ENCODE results near the gene MTG2. TPM values are rescaled to one million over a fixed set of nuclear protein-coding genes. Genes with fewer than 3 reads are reported as not detected.

The MTG2 gene
- polyA plus RNA-seq, 1 of the 3 experiments (the other 2 are of a cell fraction): 42.9 TPM

DNA sequence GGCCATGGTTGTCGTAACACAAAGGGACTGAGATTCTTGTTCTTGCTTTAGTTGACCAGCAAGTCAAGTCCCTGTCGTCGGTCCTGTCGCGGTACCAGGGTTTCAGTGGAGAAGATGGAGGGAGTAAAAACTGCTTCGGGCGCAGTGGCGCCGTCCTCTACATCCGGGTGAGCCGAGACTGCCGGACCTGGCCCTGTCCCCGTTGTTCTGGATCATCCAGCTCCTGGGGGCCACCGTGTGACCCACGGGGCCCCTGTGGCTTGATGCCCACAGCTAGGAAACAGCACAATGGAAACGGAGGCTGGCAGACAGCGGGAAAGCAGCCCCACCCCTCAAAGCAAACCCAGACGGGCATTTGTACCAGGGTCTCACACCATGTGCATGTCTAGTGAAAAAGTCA lies 15.0 kb downstream of the MTG2 start:
- 98% methylated on average over 14 of the region's 18 CpGs for WGBS (ENCODE audit: low lambda C conversion rate)
- H3K9me3 ChIP-seq: no peaks in the 10 kb centered on the region
- H3K27ac ChIP-seq (ENCODE audit: low read depth in 2 of 2, low read length in 1 of 2): no peak overlapping the region
- H3K27me3 ChIP-seq (ENCODE audit: insufficient read depth): no peaks in the 10 kb centered on the region
- H3K4me2 ChIP-seq: no peak overlapping the region
- H2AFZ ChIP-seq (ENCODE audit: low read depth): no peak overlapping the region
- no peak overlapping the region for H3K4me3 ChIP-seq (ENCODE audit: low read depth in 2 of 2, low read length in 1 of 2)
- no peaks in the 10 kb centered on the region for H3F3A ChIP-seq (replicated peaks; ENCODE audit: insufficient read depth)
- no peaks in the 10 kb centered on the region for H3K4me1 ChIP-seq (ENCODE audit: control insufficient read depth in 1 of 2, insufficient read depth in 2 of 2, low read depth in 1 of 2, low read length in 1 of 2)
- POLR2A ChIA-PET: interaction anchor here (0.6 kb wide), 1 partner anchor 26 kb away, joined by 3 read pairs; no protein-coding TSS in a partner anchor
- H3K9me2 ChIP-seq: no peaks in the 10 kb centered on the region
- no peaks in the 10 kb centered on the region for H4K20me1 ChIP-seq (ENCODE audit: insufficient read depth)
- TF ChIP-seq POLR2AphosphoS5 (IDR thresholded peaks at IDR 0.05; ENCODE audit: low read depth, low read length) (no peak), EZH2phosphoT487 (IDR thresholded peaks at IDR 0.05; ENCODE audit: borderline replicate concordance, low read depth) (no peak), RXRA (IDR thresholded peaks at IDR 0.05; ENCODE audit: borderline replicate concordance, low read depth) (no peak), JUND (IDR thresholded peaks at IDR 0.05) (no peak), RCOR1 (IDR thresholded peaks at IDR 0.05; ENCODE audit: low read length) (no peak), GATA2 (CRISPR knock-in tag; IDR thresholded peaks at IDR 0.05) (no peak), YY1 (IDR thresholded peaks at IDR 0.05; ENCODE audit: low read depth) (no peak), MEF2A (IDR thresholded peaks at IDR 0.05; ENCODE audit: borderline replicate concordance, low read depth) (no peak), CHD2 (IDR thresholded peaks at IDR 0.05; ENCODE audit: low read length, partially characterized antibody) (no peak), RFX5 (IDR thresholded peaks at IDR 0.05; ENCODE audit: low read length) (no peak)
- TF ChIP-seq, protein P1, sequence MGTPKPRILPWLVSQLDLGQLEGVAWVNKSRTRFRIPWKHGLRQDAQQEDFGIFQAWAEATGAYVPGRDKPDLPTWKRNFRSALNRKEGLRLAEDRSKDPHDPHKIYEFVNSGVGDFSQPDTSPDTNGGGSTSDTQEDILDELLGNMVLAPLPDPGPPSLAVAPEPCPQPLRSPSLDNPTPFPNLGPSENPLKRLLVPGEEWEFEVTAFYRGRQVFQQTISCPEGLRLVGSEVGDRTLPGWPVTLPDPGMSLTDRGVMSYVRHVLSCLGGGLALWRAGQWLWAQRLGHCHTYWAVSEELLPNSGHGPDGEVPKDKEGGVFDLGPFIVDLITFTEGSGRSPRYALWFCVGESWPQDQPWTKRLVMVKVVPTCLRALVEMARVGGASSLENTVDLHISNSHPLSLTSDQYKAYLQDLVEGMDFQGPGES (IDR thresholded peaks at IDR 0.05; ENCODE audit: low read depth, low read length): no peak
- TF ChIP-seq, protein P2, sequence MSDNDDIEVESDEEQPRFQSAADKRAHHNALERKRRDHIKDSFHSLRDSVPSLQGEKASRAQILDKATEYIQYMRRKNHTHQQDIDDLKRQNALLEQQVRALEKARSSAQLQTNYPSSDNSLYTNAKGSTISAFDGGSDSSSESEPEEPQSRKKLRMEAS (IDR thresholded peaks at IDR 0.05; ENCODE audit: low read depth): no peak
- TF ChIP-seq, protein P3, sequence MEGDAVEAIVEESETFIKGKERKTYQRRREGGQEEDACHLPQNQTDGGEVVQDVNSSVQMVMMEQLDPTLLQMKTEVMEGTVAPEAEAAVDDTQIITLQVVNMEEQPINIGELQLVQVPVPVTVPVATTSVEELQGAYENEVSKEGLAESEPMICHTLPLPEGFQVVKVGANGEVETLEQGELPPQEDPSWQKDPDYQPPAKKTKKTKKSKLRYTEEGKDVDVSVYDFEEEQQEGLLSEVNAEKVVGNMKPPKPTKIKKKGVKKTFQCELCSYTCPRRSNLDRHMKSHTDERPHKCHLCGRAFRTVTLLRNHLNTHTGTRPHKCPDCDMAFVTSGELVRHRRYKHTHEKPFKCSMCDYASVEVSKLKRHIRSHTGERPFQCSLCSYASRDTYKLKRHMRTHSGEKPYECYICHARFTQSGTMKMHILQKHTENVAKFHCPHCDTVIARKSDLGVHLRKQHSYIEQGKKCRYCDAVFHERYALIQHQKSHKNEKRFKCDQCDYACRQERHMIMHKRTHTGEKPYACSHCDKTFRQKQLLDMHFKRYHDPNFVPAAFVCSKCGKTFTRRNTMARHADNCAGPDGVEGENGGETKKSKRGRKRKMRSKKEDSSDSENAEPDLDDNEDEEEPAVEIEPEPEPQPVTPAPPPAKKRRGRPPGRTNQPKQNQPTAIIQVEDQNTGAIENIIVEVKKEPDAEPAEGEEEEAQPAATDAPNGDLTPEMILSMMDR (IDR thresholded peaks at IDR 0.05): no peak
- no peak for DNase-seq
- peaks cover 22 to 60% of the 10 kb centered on the region in 2 experiments for H3K36me3 ChIP-seq (replicated peaks in 1 of 2; ENCODE audit: control insufficient read depth in 1 of 2, insufficient read depth in 2 of 2, low read length in 1 of 2)
- CTCF ChIA-PET: interaction anchor here (0.7 to 1.8 kb wide), 4 partner anchors 41 to 187 kb away, joined by 3 to 5 read pairs (median 3); no protein-coding TSS in a partner anchor
- H3K9ac ChIP-seq: no peak overlapping the region
- no peaks in the 10 kb centered on the region; the same call in 1 of the 2 replicates for H3K79me2 ChIP-seq (ENCODE audit: insufficient read depth)

DNA sequence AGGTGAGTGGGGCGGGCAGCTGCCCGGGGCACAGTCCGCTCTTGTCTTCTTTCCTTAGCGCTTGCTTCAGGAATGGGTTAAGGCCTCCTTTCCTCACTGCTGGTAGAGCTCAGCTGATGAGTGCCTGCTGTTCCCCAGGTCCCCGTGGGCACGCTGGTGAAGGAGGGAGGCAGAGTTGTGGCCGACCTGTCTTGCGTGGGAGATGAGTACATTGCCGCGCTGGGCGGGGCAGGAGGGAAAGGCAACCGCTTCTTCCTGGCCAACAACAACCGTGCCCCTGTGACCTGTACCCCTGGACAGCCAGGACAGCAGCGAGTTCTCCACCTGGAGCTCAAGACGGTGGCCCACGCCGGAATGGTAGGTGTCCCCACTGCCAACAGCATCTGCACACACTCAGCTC lies 15.7 kb downstream of the MTG2 start:
- POLR2A ChIA-PET: interaction anchor here (0.6 kb wide), 1 partner anchor 26 kb away, joined by 3 read pairs; no protein-coding TSS in a partner anchor
- Histone ChIP-seq H3K79me2 (ENCODE audit: insufficient read depth) (no peaks in the 10 kb centered on the region), H3K36me3 (replicated peaks in 1 of 2; ENCODE audit: control insufficient read depth in 1 of 2, insufficient read depth in 2 of 2, low read length in 1 of 2) (peaks cover 22 to 60% of the 10 kb centered on the region in 2 experiments), H3K9me2 (no peaks in the 10 kb centered on the region), H3F3A (replicated peaks; ENCODE audit: insufficient read depth) (no peaks in the 10 kb centered on the region), H3K4me3 (ENCODE audit: low read depth in 2 of 2, low read length in 1 of 2) (no peak overlapping the region), H3K27ac (ENCODE audit: low read depth in 2 of 2, low read length in 1 of 2) (no peak overlapping the region), H3K4me2 (no peak overlapping the region), H2AFZ (ENCODE audit: low read depth) (no peak overlapping the region), H3K9ac (no peak overlapping the region), H4K20me1 (ENCODE audit: insufficient read depth) (no peaks in the 10 kb centered on the region), H3K27me3 (ENCODE audit: insufficient read depth) (no peaks in the 10 kb centered on the region), H3K4me1 (ENCODE audit: control insufficient read depth in 1 of 2, insufficient read depth in 2 of 2, low read depth in 1 of 2, low read length in 1 of 2) (no peaks in the 10 kb centered on the region; a peak in 1 of 4 replicates), H3K9me3 (no peaks in the 10 kb centered on the region)
- DNase-seq: no peak
- CTCF ChIA-PET: interaction anchor here (0.9 to 1.8 kb wide), 3 partner anchors 42 to 188 kb away, joined by 3 to 5 read pairs (median 3); no protein-coding TSS in a partner anchor
- 95% methylated on average over 17 of the region's 17 CpGs for WGBS (ENCODE audit: low lambda C conversion rate)
- TF ChIP-seq SMC3 (IDR thresholded peaks at IDR 0.05; ENCODE audit: low read depth, low read length): no peak
- TF ChIP-seq FOXM1 (IDR thresholded peaks at IDR 0.05; ENCODE audit: low read depth): no peak
- TF ChIP-seq RFX5 (IDR thresholded peaks at IDR 0.05; ENCODE audit: low read length): no peak
- TF ChIP-seq, protein P4, sequence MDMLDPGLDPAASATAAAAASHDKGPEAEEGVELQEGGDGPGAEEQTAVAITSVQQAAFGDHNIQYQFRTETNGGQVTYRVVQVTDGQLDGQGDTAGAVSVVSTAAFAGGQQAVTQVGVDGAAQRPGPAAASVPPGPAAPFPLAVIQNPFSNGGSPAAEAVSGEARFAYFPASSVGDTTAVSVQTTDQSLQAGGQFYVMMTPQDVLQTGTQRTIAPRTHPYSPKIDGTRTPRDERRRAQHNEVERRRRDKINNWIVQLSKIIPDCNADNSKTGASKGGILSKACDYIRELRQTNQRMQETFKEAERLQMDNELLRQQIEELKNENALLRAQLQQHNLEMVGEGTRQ (IDR thresholded peaks at IDR 0.05; ENCODE audit: borderline replicate concordance, low read depth, low read length): no peak
- TF ChIP-seq RXRA (IDR thresholded peaks at IDR 0.05; ENCODE audit: borderline replicate concordance, low read depth): no peak
- no peak for TF ChIP-seq ELF1 (IDR thresholded peaks at IDR 0.05)
- no peak for TF ChIP-seq RAD21 (IDR thresholded peaks at IDR 0.05; ENCODE audit: low read length)
- no peak for TF ChIP-seq CHD2 (IDR thresholded peaks at IDR 0.05; ENCODE audit: low read length, partially characterized antibody)
- TF ChIP-seq, protein P5, sequence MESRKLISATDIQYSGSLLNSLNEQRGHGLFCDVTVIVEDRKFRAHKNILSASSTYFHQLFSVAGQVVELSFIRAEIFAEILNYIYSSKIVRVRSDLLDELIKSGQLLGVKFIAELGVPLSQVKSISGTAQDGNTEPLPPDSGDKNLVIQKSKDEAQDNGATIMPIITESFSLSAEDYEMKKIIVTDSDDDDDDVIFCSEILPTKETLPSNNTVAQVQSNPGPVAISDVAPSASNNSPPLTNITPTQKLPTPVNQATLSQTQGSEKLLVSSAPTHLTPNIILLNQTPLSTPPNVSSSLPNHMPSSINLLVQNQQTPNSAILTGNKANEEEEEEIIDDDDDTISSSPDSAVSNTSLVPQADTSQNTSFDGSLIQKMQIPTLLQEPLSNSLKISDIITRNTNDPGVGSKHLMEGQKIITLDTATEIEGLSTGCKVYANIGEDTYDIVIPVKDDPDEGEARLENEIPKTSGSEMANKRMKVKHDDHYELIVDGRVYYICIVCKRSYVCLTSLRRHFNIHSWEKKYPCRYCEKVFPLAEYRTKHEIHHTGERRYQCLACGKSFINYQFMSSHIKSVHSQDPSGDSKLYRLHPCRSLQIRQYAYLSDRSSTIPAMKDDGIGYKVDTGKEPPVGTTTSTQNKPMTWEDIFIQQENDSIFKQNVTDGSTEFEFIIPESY (IDR thresholded peaks at IDR 0.05; ENCODE audit: borderline replicate concordance, low read depth): no peak
- no peak for TF ChIP-seq GABPA (IDR thresholded peaks at IDR 0.05; ENCODE audit: low read depth)
- no peak for TF ChIP-seq YY1 (IDR thresholded peaks at IDR 0.05; ENCODE audit: low read depth)
- no peak for TF ChIP-seq TAF1 (IDR thresholded peaks at IDR 0.05; ENCODE audit: borderline replicate concordance, low read depth, low read length)
- TF ChIP-seq RCOR1 (IDR thresholded peaks at IDR 0.05; ENCODE audit: low read length): no peak
- no peak for TF ChIP-seq TEAD4 (IDR thresholded peaks at IDR 0.05; ENCODE audit: borderline replicate concordance, insufficient read depth)
- TF ChIP-seq MXI1 (IDR thresholded peaks at IDR 0.05; ENCODE audit: low read depth, low read length): no peak
